Endothelial cell of umbilical vein (primary cell): ENCODE results near the gene ELOVL1. TPM values are rescaled to one million over a fixed set of nuclear protein-coding genes. Genes with fewer than 3 reads are reported as not detected.

Experiments
- BruUV-seq: library from RNA; stranded (reverse); fragments of 400-500 nt; replicated peaks from 2 replicates; lab custom pipeline; 2021; lab: Mats Ljungman, UMichigan
- CTCF ChIA-PET: fragments of 300-600, 350-600 bp; sonication (Branson Sonifier 250); formaldehyde crosslinking; loops from one replicate; lab custom pipeline; 2021; ENCODE audit warnings: antibody characterized with exemption, inconsistent platforms; lab: Charles Lee
- POLR2A ChIA-PET: fragments of 300-600, 350-600 bp; sonication (Branson Sonifier 250); formaldehyde crosslinking; loops from one replicate; lab custom pipeline; 2021; ENCODE audit warnings: antibody characterized with exemption, inconsistent platforms; lab: Charles Lee
- DNase-seq: peaks from one replicate; pipeline ENCODE4 v3.0.0-alpha.2; 2011; ENCODE audit warnings: low read depth, low spot score
- FAIRE-seq: peaks from 2 replicates; lab custom pipeline; 2011; peaks lifted over from hg19 to GRCh38; lab: Jason Lieb, UNC
- H2AFZ ChIP-seq: 2 replicates; pipeline ENCODE4 v1.6.0; 2012; ENCODE audit warnings: low read depth, low read length, control low read depth, inconsistent platforms
- H3K27ac ChIP-seq: 2 replicates; pipeline ENCODE4 v1.5.1; 2011; ENCODE audit warnings: low read depth, mild to moderate bottlenecking, control low read depth, low read length, moderate library complexity; ENCODE audit not compliant: insufficient read depth
- H3K27me3 ChIP-seq, 2 experiments: 2 replicates each; pipeline versions ENCODE4 v1.6.0 to v1.6.1; 2011; ENCODE audit warnings: low read length in 2 of 2, mixed read lengths in 1 of 2; ENCODE audit not compliant: control insufficient read depth in 2 of 2, insufficient read depth in 2 of 2
- H3K36me3 ChIP-seq, 2 experiments: 2 replicates in 1 of 2; 3 replicates in 1 of 2; pipeline ENCODE4 v1.5.1; 2011; ENCODE audit warnings: low read length in 2 of 2, mild to moderate bottlenecking in 1 of 2, moderate library complexity in 1 of 2; ENCODE audit not compliant: control insufficient read depth in 2 of 2, insufficient read depth in 2 of 2; ENCODE audit errors: extremely low read depth in 1 of 2
- H3K4me1 ChIP-seq: 3 replicates; pipeline ENCODE4 v1.5.1; 2011; ENCODE audit warnings: mild to moderate bottlenecking, low read length; ENCODE audit not compliant: control insufficient read depth, insufficient read depth; ENCODE audit errors: extremely low read depth
- H3K4me2 ChIP-seq: 2 replicates; pipeline ENCODE4 v1.6.1; 2011; ENCODE audit warnings: low read length, control low read depth, mixed read lengths; ENCODE audit not compliant: insufficient read depth
- H3K4me3 ChIP-seq, 3 experiments: fragments of 200-600 bp in 1 of 3; sonication (generic), shearing (Covaris generic) in 1 of 3; replicated peaks in 1 of 3; 2 replicates each; pipeline ENCODE4 v1.5.1; 2011 to 2016; ENCODE audit warnings: control low read depth in 3 of 3, low read length in 3 of 3, mild to moderate bottlenecking in 2 of 3, inconsistent platforms in 1 of 3, low read depth in 1 of 3, moderate library complexity in 1 of 3; ENCODE audit not compliant: insufficient read depth in 1 of 3
- H3K79me2 ChIP-seq: 2 replicates; pipeline ENCODE4 v1.6.0; 2012; ENCODE audit warnings: low read length, inconsistent platforms; ENCODE audit not compliant: control insufficient read depth, insufficient read depth
- H3K9ac ChIP-seq: replicated peaks from 2 replicates; pipeline ENCODE3; 2011; ENCODE audit warnings: low read length, control low read depth; ENCODE audit not compliant: insufficient read depth; ENCODE audit errors: extremely low read depth
- H3K9me1 ChIP-seq: replicated peaks from 3 replicates; pipeline ENCODE4 v1.6.0; 2011; ENCODE audit warnings: mild to moderate bottlenecking, low read length; ENCODE audit not compliant: control insufficient read depth, insufficient read depth; ENCODE audit errors: extremely low read depth
- H3K9me3 ChIP-seq: replicated peaks from 2 replicates; pipeline ENCODE4 v1.5.1; 2012; ENCODE audit warnings: low read length, inconsistent platforms; ENCODE audit not compliant: control insufficient read depth, insufficient read depth
- H4K20me1 ChIP-seq: replicated peaks from 2 replicates; pipeline ENCODE3; 2011; ENCODE audit warnings: mild to moderate bottlenecking, low read length; ENCODE audit not compliant: control insufficient read depth, insufficient read depth; ENCODE audit errors: extremely low read depth
- CTCF ChIP-seq, 2 donors: IDR thresholded peaks; 1 replicate in 1 of 2; 2 replicates in 1 of 2; pipeline ENCODE4 v1.5.1; 2011; ENCODE audit warnings: low read length in 2 of 2, mild to moderate bottlenecking in 2 of 2, moderate library complexity in 2 of 2, control low read depth in 1 of 2, inconsistent platforms in 1 of 2, low read depth in 1 of 2; ENCODE audit not compliant: insufficient read depth in 1 of 2; ENCODE audit errors: extremely low read depth in 1 of 2
- EZH2 ChIP-seq: IDR thresholded peaks from 2 replicates; pipeline ENCODE4 v1.6.1; 2012; ENCODE audit warnings: borderline replicate concordance, low read depth, mild to moderate bottlenecking, moderate library complexity, low read length, inconsistent platforms; ENCODE audit not compliant: severe bottlenecking
- FOS ChIP-seq: IDR thresholded peaks from 2 replicates; pipeline ENCODE4 v1.6.1; 2011; ENCODE audit warnings: mild to moderate bottlenecking, low read length, moderate library complexity, borderline replicate concordance; ENCODE audit not compliant: insufficient read depth
- JUN ChIP-seq: IDR thresholded peaks from 2 replicates; pipeline ENCODE4 v1.6.1; 2011; ENCODE audit warnings: borderline replicate concordance, low read depth; ENCODE audit not compliant: insufficient read length, insufficient read depth
- MAX ChIP-seq: IDR thresholded peaks from 2 replicates; pipeline ENCODE4 v1.6.1; 2011; ENCODE audit not compliant: insufficient read depth, insufficient read length
- MYC ChIP-seq: IDR thresholded peaks from one replicate; pipeline ENCODE4 v1.6.1; 2011; ENCODE audit warnings: mild to moderate bottlenecking, low read depth, low read length
- POLR2A ChIP-seq: IDR thresholded peaks from 2 replicates; pipeline ENCODE4 v1.6.1; 2012; ENCODE audit warnings: low read depth, mild to moderate bottlenecking, control low read depth, low read length
- POLR2AphosphoS5 ChIP-seq: IDR thresholded peaks from 2 replicates; pipeline ENCODE4 v1.6.1; 2012; ENCODE audit warnings: low read depth, mild to moderate bottlenecking, control low read depth, low read length, moderate library complexity; ENCODE audit not compliant: insufficient read depth
- dilution Hi-C: fragments of 300-500 bp; cut with MboI; formaldehyde crosslinking; loops from one replicate; pipeline ENCODE4 v1.15.0; 2019; ENCODE audit warnings: low sequenced_read_pairs; ENCODE audit not compliant: extremely low pct_ligation_motif_present
- intact Hi-C: fragments of 100-400 bp; cut with micrococcal nuclease; formaldehyde crosslinking; loops from one replicate; pipeline ENCODE4 v1.10.0; 2022
- polyA plus RNA-seq, 4 experiments: library from polyadenylated mRNA; depleted of rRNA in 3 of 4; stranded (reverse) in 3 of 4; unstranded in 1 of 4; fragments of >200 nt; gene quantifications; 2 replicates each; pipeline versions ENCODE4 v1.2.1 to v1.2.3, GENCODE V29; 2011 to 2012; ENCODE audit warnings: missing spikeins in 1 of 4
- total RNA-seq: library from RNA; stranded (reverse); gene quantifications from 2 replicates; pipeline ENCODE4 v1.2.3, GENCODE V29; 2021

Gene ELOVL1
- total and polyA plus RNA-seq, 2 donors (not counting 3 experiments of a cell fraction or from before 2014, with no cell fraction given): 134 to 303 TPM

GRCh38 chr1:43317817-43318471 is 49.9 kb downstream of the ELOVL1 start:
- intact Hi-C loops: no loop called here
- Histone ChIP-seq H3K27me3 (no peaks in the 10 kb centered on the region), H3K9me1 (no peaks in the 10 kb centered on the region), H3K36me3 (peaks cover 49 to 84% of the 10 kb centered on the region in 2 experiments), H3K9me3 (no peaks in the 10 kb centered on the region), H3K79me2 (no peaks in the 10 kb centered on the region), H2AFZ (no peak overlapping the region), H4K20me1 (no peaks in the 10 kb centered on the region), H3K4me1 (no peaks in the 10 kb centered on the region), H3K9ac (no peak overlapping the region), H3K4me3 (no peak overlapping the region), H3K4me2 (no peak overlapping the region), H3K27ac (no peak overlapping the region)
- ChIA-PET CTCF (interaction anchor here (2.0 to 3.1 kb wide), 2 partner anchors 91 to 96 kb away, joined by 9 to 12 read pairs; no protein-coding TSS in a partner anchor), POLR2A (no interaction called here)
- FAIRE-seq (no peak), DNase-seq (no peak)
- no TSS peak for BruUV-seq
- dilution Hi-C loops: no loop called here
- no peak for TF ChIP-seq FOS
- no peak for TF ChIP-seq POLR2A
- no peak for TF ChIP-seq CTCF (IDR thresholded peaks at IDR 0.05; ENCODE audit: extremely low read depth in 1 of 2, insufficient read depth in 1 of 2, low read depth in 1 of 2, low read length in 2 of 2)
- no peak for TF ChIP-seq MAX
- TF ChIP-seq EZH2: no peak
- no peak for TF ChIP-seq POLR2AphosphoS5
- TF ChIP-seq MYC: no peak
- no peak for TF ChIP-seq JUN
